Measurements from ENCODE around the gene CYLD. TPM values are rescaled to one million over a fixed set of nuclear protein-coding genes. Genes with fewer than 3 reads are reported as not detected.

CYLD gene
- total and polyA plus RNA-seq, 12 donors: 10.3 to 61.7 (median 37.1) TPM

DNA sequence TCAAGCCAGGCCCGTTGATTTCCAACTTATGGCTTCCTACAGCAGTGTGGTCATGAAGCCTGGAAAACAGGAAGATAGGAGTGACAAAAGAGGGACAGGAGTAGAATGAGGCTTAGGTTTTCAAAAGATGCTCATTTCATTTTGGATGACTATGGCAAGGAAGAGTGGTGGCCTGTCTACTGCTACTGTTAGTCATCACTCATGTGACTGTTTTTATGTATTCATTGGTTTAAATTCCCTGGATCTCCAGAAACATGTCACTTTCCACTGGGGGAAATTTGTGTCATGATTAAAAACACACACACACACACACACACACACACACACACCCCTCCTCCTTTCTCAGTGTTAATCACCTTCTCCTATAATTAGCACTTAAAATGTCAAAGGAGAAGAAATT lies 1.1 kb upstream of the CYLD start:
- peaks cover 0 to 41% (median 27%) of the 10 kb centered on the region in 9 donors for H3K4me1 ChIP-seq
- H3K36me3 ChIP-seq: peaks cover 0 to 16% (median 0%) of the 10 kb centered on the region in 9 donors
- no peaks in the 10 kb centered on the region for H3K9me3 ChIP-seq
- WGBS, 2 donors: 71 to 72% methylated on average over 1 of the region's 1 CpG
- peak overlapping the region in 4 of 10 donors; percentile 89 to 95 (median 92) for H3K4me3 ChIP-seq
- ATAC-seq (no peak), DNase-seq (no peak)
- no peaks in the 10 kb centered on the region for H3K27me3 ChIP-seq
- H3K27ac ChIP-seq: peak overlapping the region in 3 of 10 donors; percentile 85 to 92 (median 88)
- TF ChIP-seq, protein P1, sequence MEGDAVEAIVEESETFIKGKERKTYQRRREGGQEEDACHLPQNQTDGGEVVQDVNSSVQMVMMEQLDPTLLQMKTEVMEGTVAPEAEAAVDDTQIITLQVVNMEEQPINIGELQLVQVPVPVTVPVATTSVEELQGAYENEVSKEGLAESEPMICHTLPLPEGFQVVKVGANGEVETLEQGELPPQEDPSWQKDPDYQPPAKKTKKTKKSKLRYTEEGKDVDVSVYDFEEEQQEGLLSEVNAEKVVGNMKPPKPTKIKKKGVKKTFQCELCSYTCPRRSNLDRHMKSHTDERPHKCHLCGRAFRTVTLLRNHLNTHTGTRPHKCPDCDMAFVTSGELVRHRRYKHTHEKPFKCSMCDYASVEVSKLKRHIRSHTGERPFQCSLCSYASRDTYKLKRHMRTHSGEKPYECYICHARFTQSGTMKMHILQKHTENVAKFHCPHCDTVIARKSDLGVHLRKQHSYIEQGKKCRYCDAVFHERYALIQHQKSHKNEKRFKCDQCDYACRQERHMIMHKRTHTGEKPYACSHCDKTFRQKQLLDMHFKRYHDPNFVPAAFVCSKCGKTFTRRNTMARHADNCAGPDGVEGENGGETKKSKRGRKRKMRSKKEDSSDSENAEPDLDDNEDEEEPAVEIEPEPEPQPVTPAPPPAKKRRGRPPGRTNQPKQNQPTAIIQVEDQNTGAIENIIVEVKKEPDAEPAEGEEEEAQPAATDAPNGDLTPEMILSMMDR (IDR thresholded peaks at IDR 0.05): no peak
- intact Hi-C loops (cut with DNase I): loop anchor here in 4 of 10 donors (1.0 to 10.0 kb wide), 7 partner anchors 42 to 368 kb away; no protein-coding TSS in a partner anchor

GRCh38 chr16:50741225-50741780 lies 583 bp upstream of the CYLD start:
- 4 to 7% methylated on average over 21 of the region's 21 CpGs for WGBS, 2 donors
- Histone ChIP-seq H3K9me3 (no peaks in the 10 kb centered on the region), H3K36me3 (peaks cover 0 to 21% (median 0%) of the 10 kb centered on the region in 9 donors), H3K27me3 (no peaks in the 10 kb centered on the region), H3K27ac (peak overlapping the region in 9 of 10 donors; percentile 32 to 98 (median 85)), H3K4me3 (peak overlapping the region; percentile 22 to 95 (median 90)), H3K4me1 (peaks cover 0 to 43% (median 32%) of the 10 kb centered on the region in 9 donors)
- intact Hi-C loops (cut with DNase I): loop anchor here in 4 of 10 donors (1.0 to 10.0 kb wide), 7 partner anchors 43 to 369 kb away; no protein-coding TSS in a partner anchor
- ATAC-seq (peak in 1 of 8 donors; percentile 2), DNase-seq (peak; percentile 27 to 29)
- TF ChIP-seq, protein P1 (IDR thresholded peaks at IDR 0.05): no peak

DNA sequence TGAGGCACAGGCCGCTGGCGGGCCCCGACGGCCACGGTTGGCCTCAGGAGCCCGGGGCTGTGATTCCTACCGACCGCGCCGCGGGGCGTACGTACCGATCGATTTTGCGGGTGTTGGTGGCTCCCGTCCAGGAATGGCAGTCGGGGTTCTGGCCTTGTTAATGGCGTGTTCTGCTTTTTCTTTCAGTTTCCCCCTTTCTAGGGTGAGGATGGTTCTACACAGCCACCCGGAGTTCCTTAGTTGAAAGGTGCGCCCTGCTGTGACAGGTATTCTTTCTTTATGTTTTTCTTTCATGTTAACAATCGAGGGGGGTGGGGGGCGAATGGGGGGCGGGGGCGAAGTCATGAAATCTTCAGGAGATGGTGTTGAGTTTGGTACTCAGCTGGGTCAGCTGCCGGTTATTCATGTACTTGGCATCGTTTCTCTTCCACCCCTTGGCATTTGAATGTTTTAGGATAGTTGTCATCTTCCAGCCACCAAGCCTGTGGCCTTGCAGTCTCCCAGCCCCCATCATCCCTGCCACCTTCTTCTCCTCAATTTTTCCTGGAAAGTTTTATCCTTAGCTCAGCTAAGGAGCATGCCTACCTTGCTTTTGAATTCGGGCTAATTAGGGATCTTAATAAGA lies 802 bp downstream of the CYLD start:
- DNase-seq (peak in 1 of 2 donors; percentile 13), ATAC-seq (no peak)
- intact Hi-C loops (cut with DNase I): loop anchor here in 3 of 10 donors (5.0 to 10.0 kb wide), 5 partner anchors 45 to 370 kb away; no protein-coding TSS in a partner anchor

More for the DNA sequence above, 802 bp downstream of the CYLD start:
- Histone ChIP-seq H3K4me3 (peak overlapping the region; percentile 48 to 98 (median 93)), H3K27me3 (no peaks in the 10 kb centered on the region), H3K27ac (peak overlapping the region; percentile 69 to 98 (median 90)), H3K4me1 (peaks cover 0 to 57% (median 40%) of the 10 kb centered on the region in 9 donors), H3K36me3 (peaks cover 0 to 27% (median 0%) of the 10 kb centered on the region in 9 donors), H3K9me3 (no peaks in the 10 kb centered on the region)
- 1 to 2% methylated on average over 18 to 28 of the region's 28 CpGs for WGBS, 2 donors
- TF ChIP-seq, protein P1 (IDR thresholded peaks at IDR 0.05): no peak
